HPDE6-E6E7 (cell line): ENCODE results near the gene ALAD.
"Not testable (repeated sequence)": the region's sequence is repeated elsewhere in the genome, so short reads cannot be mapped to it uniquely, and the experiment has no call there.

Experiments
- DNase-seq: peaks from one replicate; pipeline ENCODE4 v3.0.0; 2011; ENCODE audit warnings: missing footprints; ENCODE audit errors: extremely low spot score

Gene ALAD

GRCh38 chr9:113398796-113399195, 2.3 kb downstream of the ALAD start:
- DNase-seq = no peak

DNA sequence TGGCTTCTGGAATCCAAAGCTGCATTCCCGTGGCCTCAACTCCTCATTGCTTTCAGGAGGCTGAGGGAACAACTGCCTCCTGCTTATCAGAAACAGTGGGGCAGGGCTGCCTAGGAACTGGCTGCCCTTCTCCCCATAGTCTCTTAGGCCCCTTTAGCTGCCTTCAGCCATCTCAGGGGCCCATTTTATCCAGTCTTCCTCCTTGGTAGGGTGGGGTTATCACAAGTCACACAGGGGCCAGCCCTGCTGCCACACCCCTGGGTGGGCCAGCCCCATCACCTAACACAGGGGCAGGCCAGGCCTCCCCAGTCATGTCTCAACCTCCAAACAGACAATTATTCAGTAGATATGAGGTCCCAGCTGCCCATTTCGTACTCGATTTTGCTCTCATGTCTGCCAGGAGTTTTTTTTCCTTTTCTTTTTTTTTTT, 3.9 kb downstream of the ALAD start:
- DNase-seq = no peak

GRCh38 chr9:113395000-113395861, 5.9 kb downstream of the ALAD start:
- DNase-seq = no peak

GRCh38 chr9:113393281-113393680, 7.8 kb downstream of the ALAD start:
- DNase-seq = no peak

DNA sequence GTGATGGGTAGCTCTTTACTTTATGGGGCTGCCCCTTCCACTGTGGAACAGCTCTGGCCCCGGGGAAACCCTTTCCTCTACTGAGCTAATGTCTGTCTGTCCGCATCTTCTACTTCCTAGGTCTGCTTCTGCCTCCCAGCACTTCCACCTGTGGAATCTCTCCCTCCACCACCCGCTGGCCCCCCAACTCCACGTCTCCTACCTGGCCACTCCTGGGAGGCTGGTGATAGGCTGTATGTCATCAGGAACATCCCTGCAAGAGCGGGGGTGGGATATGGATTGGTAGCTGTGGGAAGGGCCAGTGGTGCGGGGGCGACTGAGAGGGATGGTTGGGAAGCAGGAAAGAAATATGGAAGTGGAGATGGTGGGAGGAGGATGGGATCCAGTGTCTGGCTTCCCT, 9.2 kb downstream of the ALAD start:
- no peak for DNase-seq

GRCh38 chr9:113390192-113390960, 10.7 kb downstream of the ALAD start:
- DNase-seq = no peak

GRCh38 chr9:113389451-113389850, 11.6 kb downstream of the ALAD start:
- DNase-seq = no peak

- no peak for DNase-seq
Observed at GRCh38 chr9:113388833-113389232, 12.3 kb downstream of the ALAD start.

- DNase-seq = no peak
Observed at GRCh38 chr9:113387560-113388230, 13.4 kb downstream of the ALAD start.

GRCh38 chr9:113386571-113387393, 14.3 kb downstream of the ALAD start:
- no peak for DNase-seq

- peak; percentile 50 for DNase-seq
Observed at GRCh38 chr9:113381909-113382411, 19.1 kb downstream of the ALAD start.

GRCh38 chr9:113381441-113381840, 19.6 kb downstream of the ALAD start:
- DNase-seq = not testable (repeated sequence)

DNA sequence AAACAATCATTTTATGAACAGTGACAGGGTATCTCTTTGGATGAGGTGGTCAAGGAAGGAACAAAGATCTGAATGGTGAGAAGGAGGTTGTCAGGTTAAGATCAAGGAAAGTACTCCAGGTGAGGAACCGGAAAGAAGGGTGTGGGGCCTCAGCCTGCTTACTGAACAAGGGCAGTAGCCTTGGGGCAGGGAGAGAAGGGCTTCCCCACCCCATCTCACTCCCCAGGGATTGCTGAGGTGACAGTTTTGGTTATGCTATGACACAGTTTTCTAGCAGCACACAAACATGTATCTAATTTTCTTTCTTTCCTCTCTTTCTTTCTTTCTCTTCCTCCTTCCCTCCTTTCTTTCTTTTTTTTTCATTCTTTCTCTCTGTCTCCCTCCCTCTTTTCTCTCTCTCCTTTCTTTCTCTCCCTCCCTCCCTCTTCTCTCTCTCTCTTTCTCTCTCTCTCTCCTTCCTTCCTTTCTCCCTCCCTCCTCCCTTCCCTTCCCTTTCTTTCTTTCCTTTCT, 20.2 kb downstream of the ALAD start:
- DNase-seq = no peak

GRCh38 chr9:113379829-113380210, 21.3 kb downstream of the ALAD start:
- not testable (repeated sequence) for DNase-seq

- DNase-seq = not testable (repeated sequence)
Observed at GRCh38 chr9:113379094-113379828, 21.8 kb downstream of the ALAD start.

GRCh38 chr9:113376634-113377567, 24.2 kb downstream of the ALAD start, which contains the start of gene HDHD3:
HDHD3 (minus strand) TSS chr9:113376986; CDS start chr9:113374354, 2,632 bp downstream.
- DNase-seq = peak; percentile 89

DNA sequence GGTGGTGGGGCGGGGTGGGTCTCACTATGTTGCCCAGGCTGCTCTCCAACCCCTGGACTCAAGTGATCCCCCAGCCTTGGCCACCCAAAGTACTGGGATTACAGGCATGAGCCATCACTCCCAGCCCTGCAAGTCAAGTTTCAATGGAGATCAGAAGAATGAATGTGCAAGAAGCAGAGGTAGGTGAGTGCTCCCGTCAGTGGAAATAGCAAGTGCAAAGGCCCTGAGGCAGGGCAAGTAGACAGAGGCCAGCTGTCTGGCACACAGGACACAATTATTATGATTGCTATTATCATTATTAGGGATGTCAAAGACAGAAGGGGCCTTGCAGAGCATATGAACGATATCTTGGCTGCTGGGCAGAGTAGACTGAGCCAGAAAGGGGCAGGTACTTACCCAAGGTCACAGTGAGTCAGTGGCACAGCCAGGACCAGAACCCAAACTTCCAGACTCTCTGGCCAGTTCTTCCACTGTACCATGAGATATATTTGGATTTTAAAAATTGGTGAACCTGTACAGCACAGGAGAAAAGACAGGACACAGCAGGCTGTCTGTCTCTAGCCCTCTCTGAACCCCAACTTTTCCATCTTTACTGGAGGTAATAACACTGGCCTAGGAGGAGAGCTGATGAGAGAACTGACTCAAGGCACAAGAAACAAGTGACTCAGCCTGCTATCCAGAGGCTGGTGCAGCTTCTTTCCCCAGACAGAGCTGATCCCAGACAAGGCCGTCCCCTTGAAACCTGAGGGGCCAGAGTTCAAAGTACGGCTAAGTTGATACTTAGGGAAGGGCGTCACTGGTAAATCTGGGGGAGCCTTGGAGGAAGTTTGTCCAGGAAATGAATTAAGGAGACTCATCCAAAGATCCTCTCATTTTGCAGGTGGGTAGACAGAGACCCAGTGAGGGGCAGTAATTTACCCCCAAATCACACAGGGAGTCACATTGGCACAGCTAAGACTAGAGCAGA, 25.7 kb downstream of the ALAD start:
- no peak for DNase-seq
